HG02798 (cell line): Measurements from ENCODE around the gene SLC27A3.

Experiments
- ATAC-seq: cut with Tn5 transposase; IDR thresholded peaks from one replicate; pipeline ENCODE4 v1.9.1; 2021; ENCODE audit warnings: mild to moderate bottlenecking; ENCODE audit not compliant: unreplicated experiment, poor library complexity

Gene SLC27A3

DNA sequence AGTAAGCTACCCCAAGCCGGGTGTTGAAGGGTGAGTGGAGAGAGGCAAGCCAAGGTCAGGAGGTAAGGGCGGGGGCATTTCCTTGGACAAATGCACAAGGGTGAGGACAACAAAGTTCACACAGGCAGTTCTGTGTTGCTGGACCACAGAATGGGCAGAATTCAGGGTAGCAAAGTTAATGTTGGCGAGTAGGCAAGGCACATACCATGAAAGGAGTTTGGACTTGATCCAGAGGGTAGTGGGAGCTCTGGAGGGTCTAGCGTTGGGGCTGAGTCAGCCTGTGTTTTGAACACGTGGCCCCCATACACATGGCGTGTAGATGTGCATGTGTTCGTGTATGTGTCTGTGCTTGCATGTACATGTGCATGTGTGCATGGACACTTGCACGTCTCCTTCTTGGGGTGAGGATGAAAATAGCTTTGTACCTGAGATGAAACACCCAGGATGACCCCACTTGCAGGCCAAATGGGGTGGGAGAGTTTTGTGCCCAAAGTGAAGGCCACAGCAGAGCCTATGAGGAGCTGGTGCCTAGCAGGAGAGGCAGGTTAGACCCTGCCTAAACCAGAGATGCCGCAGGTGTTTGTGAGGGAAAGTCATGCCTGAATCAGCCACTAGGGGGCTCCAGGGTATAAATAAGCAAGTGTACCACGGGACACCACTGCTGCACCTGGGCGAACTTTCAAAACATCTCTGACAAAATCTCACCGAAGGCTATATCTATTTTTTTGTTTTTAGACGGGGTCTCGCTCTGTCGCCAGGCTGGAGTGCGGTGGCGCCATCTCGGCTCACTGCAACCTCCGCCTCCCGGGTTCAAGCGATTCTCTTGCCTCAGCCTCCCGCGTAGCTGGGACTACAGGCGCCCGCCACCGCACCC, 21.8 kb downstream of the SLC27A3 start:
- peak; percentile 71 for ATAC-seq

DNA sequence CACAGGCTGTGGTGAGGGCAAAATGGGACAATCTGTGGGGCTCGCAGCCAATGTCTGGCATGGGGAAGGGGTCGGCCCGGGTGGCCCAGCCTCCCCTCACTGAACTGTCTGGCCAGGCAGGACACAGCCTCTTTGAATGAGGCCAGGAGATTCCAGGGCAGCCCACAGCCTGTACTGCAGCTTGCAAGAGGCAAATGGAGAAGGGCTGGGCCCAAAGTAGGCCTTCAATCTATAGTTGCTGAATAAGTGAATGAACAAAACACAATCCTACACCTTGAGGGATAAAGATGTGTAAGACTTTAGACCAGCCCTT, 23.2 kb downstream of the SLC27A3 start:
- ATAC-seq, result no peak

DNA sequence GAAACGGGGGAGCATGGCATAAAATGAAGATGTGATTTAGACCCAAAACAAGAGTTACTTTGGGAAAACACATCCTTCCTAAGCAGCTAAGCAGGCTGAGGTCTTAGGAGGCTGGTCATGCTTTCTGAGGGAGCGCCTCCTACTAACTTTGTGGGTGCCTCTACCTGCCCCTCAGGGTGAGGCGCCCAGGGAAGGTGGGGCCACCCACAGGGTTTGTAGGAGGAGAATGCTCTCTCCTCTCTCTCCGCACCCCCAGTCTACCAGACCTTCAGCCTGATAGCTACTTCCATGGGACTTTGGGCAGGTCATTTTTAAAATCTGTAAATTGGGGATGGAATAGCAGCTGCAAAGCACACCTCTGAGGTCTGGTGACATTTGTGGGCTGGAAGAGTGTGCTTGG, 23.8 kb downstream of the SLC27A3 start:
- ATAC-seq, result no peak

DNA sequence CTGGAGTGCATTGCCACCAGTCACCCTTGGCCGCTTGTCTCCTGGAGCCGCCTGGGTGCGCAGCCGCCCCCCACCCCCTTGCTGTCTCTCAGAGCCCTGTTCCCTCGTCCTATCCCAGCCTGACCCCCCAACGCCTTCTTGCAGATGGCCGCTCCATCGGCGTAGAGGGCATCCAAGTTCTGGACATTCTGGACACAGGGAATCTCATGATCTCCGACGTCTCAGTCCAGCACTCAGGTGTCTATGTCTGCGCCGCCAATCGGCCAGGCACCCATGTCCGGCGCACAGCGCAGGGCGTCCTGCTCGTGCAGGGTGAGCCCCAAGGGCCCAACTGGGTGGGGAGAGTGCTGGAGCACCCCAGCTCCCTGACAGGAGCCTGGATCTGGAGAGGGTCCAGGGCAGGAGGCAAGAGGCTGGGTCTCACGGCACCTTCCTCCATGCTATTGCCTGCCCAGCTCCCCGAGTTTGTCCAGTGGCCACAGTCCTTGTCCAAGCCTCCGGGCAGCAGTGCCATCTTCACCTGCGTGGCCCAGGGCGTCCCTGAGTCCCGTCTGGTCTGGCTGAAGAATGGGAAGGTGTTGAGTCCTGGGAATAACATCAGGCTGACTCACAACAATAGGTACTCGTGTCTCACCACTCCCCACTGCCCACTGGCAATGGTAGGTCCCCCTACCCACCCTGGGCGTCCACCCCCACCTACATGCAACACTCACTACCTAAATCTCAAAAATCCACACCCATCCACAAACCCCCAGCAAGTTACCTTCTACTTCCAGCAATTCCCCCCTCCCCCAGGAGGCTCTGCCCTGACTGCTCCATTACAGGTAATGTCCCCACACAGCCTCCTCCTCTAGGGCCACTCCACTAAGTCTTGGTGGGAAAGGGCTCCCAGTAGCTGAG, 24.6 kb downstream of the SLC27A3 start:
- ATAC-seq, result no peak

DNA sequence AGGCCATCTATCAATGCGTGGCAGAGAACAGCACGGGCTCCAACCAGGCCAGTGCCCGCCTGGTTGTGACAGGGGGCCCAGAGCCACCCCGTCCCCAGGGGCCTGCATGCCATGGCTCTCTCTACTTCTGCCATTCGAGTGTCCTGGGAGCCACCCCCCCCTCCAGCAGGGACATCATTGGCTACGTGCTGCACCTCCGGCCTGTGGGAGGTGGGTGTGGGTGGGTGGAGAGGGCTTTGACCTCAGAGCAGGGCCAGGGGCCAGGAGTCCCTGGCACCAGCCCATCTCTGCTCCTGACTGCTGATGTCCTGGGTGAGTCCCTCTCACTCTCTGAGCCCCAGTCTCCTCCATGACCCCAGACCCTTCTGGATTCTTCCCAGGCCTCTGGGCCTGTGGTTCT, 25.3 kb downstream of the SLC27A3 start:
- ATAC-seq, result no peak

DNA sequence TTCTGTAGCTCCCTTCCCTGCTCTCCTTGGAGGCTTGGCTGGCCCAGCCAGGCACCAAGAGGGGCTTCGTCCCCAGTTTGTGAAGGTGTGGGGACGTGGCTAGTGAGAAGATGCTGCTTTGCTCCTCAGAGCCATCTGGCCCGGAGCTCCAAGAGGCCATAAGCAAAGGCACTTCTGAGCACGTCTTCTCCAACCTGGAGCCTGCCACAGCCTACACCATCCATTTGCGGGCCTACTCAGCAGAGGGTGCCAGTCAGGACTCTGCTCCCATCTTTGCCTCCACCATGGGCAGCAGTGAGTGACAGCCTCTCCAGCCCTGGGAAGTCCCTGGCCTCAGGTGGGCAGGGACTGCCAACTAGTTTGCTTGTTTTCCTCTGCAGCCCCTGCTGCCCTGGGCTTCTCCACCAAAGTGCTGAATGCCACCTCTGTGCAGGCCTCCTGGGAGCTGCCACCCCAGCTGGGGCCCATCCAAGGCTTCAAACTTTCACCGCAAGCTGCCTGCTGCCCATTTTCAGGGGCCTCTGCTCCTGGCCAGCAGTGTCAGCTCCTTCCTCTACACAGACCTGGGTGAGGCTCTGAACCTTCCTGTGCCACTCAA, 25.9 kb downstream of the SLC27A3 start:
- no peak for ATAC-seq

DNA sequence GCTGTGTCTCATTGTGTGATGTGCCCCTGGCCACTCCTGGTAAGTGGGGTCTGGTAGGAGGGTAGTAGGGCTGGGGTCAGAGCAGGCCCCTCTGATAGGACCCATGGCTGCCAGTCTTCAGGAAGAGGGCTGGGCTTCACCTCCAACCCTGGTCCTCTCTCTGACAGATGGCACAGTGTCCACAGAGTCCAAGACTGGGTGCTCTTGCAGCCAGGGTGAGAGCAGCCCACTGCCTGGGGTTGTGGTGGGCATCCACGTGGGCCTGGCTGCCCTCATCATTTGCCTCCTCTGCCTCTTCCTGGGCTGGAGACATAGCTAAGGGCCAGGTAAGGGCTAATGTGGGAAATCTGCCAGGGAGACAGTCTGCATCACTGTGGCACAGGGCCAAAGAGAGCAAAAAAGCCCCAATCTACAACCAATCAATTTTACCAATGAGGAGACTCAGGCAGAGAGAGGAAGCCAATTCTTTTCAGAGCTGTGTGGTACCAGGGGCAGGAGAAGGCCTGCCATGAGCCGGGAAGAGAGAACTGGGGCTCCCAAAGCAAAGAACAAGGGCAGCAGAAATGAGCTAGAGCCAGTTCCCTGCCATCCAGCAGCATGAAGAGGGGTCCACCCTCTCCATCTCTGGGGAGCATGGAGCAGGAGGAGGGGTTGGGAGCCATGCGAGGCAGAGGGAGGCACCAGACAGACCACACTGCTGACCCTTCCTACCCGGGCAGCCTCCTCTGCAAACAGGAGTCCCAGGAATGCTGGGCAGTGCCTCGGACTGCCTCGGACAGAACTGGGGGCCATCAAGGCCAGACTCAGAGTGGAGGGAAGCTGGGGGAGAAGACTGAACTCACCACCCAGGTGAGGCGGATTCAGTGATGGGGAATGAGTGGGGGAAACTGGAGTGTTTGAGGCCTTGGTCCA, 26.8 kb downstream of the SLC27A3 start:
- no peak for ATAC-seq

DNA sequence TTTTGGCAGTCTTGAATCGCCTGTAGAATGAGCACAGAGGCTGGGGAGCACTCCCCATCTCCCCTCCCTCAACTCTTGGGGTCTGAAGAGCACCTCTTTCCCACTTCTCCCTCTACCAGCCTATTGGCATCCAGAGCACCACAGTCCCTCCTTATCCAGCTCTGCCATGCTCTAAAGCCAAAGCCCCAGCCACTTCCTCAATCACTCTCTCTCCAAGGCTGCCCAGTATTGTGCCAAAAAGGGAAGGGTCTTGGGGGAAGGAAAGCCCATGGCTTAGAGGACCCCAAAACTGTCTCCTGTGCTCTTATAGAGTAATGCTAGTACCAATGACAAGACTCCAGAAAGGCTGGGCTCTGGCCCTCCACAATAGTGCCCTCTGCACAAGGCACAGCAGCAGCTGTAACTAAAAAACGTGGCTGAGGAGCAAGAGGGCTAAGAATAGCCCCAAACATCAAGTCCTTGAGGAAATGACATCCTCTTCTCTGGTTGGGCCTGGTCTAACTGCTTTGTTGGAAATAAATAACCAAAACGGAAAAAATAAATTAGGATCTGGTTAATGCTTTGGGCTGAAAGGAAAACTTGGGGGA, 28.4 kb downstream of the SLC27A3 start:
- ATAC-seq, result no peak

DNA sequence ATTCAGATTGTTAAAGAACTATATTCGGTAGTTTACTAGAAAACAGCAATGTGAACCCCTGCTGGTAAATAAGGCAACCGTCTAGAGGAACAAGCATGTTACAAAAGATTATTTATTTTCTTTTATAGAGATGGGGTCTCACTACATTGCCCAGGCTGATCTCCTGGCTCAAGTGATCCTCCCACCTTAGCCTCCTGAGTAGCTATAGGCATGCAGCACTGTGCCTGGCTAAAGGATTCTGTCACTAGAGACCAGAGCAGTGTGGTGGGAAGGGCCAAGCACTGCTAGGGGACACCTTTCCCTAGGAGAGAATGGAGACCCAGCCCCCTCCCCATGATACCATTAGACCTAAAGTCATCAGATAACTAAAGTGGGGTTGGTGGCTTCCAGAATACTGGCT, 28.9 kb downstream of the SLC27A3 start:
- no peak for ATAC-seq

DNA sequence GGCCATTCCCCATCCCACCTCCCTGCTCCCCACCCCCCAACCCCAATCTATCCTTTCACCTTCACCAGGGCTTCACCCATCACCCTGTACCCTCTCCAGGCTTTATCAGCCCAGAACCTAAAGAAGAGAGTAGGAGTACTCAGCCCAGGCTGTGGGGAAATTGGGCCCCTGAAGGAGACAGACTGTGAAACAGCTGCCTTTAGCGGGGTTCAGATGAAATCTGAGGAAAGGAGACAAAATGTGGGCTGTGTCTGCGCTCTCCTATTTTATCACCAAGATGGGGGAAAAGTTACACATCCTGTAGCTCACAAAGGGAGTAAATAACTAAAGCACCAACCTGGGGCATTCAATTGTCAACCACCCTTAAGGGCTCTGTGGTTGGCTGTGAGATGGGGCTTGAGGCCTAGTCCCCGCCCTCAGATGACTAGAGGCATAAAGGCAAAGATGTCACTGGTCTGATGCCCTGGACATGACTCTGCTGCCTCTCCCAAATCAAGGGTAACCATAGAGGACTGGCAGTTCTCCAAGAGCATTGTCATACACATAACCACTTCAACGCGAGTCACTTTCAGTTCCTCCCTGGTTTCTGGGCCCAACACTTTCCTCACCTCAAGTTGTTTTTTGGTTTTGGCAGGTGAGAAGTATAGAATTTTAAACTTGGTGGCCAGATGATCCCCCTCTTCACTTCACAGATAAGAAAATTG, 30.0 kb downstream of the SLC27A3 start:
- peak; percentile 94 for ATAC-seq

DNA sequence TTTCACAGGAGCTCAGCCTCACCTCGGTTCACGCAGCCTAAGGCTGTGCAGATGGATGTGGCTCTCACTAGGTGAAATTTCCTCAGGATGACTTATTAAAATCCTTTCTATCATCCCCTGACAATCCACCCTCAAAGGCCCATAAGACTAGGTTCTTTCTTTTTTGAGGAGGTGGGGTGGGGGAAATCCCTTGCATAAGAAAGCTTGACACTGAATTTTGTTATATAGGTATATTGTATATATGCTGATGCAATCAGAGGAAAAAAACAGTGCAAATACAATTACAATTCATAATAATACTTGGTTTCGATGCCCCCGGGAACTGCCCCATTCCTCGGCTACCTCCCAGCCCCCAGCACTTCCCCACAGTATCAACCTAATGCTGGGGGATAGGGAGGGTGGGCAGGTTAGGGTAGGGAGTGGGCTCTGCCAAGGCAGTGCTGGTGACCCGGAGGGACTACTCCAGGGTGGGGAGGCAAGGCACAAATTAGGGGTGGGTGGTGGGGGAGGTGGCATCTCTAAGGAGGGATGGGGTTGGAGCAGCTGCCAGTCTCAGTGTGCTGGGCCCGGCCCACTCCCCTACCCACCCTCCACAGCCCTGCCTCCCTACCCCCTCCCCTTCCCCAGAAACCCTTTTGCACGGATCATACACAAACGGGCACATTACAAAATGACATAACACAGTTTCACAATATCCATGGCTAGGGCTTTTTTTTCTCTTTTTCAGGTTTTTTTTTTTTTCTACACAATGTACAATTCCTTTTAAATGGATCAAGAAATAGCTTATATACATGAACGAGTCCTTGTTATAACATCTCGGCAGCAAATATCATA, 30.9 kb downstream of the SLC27A3 start:
- peak; percentile 16 for ATAC-seq

DNA sequence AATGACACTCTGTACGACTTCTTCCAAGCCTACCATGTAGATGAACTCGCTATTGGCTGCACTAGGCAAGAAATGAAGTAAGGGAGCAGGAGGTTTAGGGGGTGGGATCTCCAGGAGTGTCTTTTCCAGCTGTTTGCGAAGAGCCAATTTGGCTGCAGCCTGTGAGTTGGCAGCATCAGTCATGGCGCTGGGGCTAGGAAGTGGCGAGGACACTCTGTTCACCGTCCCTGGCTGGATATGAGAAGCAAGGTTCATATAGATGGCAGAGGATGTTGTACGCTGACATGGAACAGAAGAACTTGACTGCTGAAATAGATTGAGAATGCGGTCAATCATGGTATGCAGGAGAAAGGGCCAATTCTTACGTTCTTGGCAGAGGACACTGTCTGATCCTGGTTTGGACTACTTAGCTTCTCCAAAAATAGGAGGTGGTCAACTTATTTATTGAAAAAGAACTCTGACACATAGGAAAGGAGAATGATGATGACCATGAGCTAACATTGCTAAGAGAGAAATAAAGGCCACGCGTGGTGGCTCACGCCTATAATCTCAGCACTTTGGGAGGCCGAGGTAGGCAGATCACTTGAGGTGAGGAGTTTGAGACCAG, 41.2 kb downstream of the SLC27A3 start:
- no peak for ATAC-seq

DNA sequence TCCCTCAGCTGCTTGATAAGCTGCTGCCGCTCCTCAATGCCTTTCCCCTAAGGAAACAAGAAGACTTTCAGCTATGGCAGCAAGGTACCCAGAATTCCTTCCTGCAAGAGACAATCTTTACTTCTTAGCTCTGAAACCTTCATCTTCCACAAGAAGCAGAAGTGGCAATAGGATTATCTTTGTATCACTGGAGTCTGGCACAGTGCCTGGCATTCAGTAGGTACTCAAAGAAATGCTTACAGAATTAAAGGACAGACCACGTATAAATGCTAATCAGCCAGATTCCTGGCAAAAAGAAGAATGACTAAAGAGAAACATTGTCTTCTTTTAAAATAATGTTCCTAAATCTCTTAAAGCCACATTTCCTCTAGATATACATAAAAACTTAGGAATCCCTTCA, 43.7 kb downstream of the SLC27A3 start:
- no peak for ATAC-seq

DNA sequence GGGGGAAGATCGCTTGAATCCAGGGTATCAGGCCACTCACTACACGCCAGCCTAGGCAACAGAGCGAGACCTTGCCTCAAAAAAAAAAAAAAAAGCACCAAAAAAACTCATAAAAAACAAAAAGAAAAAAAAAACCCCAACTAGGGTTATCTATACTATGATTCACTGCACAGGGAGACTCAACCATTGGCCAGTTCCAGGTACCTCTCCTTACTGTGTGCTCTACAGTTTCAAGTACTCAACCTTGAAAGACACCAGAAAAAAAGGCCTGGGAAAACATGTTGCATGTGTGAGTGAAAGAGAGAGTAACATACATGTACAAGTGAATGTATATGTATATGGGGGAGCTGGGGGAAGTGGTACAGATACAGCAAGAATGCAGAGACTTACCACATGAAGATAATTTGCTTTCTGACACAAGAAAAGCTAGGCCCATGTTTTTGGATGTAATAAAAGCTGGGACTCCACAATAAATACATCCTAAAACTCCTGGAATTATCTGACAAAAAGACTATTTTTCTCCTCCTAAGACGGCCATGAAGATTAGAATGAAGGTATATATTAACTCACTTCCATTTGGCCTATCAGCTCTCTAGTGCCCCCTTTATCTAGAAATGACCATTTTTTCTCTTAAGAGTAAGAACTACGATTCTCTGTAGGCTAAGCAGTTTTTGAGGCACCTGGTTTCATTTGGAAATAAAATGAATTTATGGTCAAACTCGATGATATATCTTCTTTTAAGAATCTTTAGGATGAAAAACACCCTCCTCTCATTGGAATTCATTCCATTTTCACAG, 52.2 kb downstream of the SLC27A3 start:
- ATAC-seq, result no peak
